Mesothelial cell of epicardium (in vitro differentiated cells): ENCODE data around the gene KCNT2. TPM values are rescaled to one million over a fixed set of nuclear protein-coding genes. Genes with fewer than 3 reads are reported as not detected.
A peak's percentile ranks its signal among the peaks of the same experiment; 100 is the strongest.

ENCODE experiments used
- DNase-seq, 2 experiments: peaks; one replicate each; pipeline ENCODE4 v3.0.0; 2021; ENCODE audit warnings: low spot score in 2 of 2; ENCODE audit not compliant: unreplicated experiment in 2 of 2
- H3K27ac Mint-ChIP-seq: 2 replicates; pipeline ENCODE4 v1.8.0; 2021; ENCODE audit warnings: mixed read lengths
- H3K27me3 Mint-ChIP-seq: 2 replicates; pipeline ENCODE4 v1.8.0; 2021; ENCODE audit warnings: low read depth, mixed read lengths
- H3K36me3 Mint-ChIP-seq: 2 replicates; pipeline ENCODE4 v1.8.0; 2021; ENCODE audit warnings: mixed read lengths
- H3K4me1 Mint-ChIP-seq: 2 replicates; pipeline ENCODE4 v1.8.0; 2021; ENCODE audit warnings: mixed read lengths
- H3K4me3 Mint-ChIP-seq: 2 replicates; pipeline ENCODE4 v1.8.0; 2021; ENCODE audit warnings: mild to moderate bottlenecking, moderate library complexity, mixed read lengths
- H3K9me3 Mint-ChIP-seq: 2 replicates; pipeline ENCODE4 v1.8.0; 2021; ENCODE audit warnings: mixed read lengths
- CTCF ChIP-seq: fragments of 200-600 bp; sonication (generic); IDR thresholded peaks from one replicate; pipeline ENCODE4 v1.5.0; 2021; ENCODE audit warnings: antibody characterized with exemption; ENCODE audit not compliant: unreplicated experiment
- total RNA-seq: library from RNA; stranded (reverse); gene quantifications from 3 replicates; pipeline ENCODE4 v1.2.1, GENCODE V29; 2021

KCNT2 gene
- total RNA-seq, 1 donor from 2014 or later = 25.6 TPM

DNA sequence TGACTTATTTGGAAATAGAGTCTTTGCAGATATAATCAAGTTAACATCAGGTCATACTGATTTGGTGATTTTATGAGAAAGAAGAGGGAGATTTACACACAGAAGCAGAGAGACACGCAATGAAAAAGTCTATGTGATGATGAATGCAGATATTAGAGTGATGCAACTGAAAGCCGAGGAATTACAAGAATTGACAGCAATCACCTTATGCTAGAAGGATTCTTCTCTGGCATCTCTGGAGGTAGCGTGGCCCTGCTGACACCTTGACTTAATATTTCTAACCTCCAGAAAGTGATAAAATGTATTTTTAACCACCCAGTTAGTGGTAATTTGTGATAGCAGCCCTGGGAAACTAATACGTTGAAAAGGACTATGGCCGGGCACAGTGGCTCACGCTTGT is 29.4 kb upstream of the KCNT2 start:
- Mint-ChIP-seq H3K4me1 (no peaks in the 10 kb centered on the region), H3K27ac (no peak overlapping the region), H3K9me3 (peaks cover 12% of the 10 kb centered on the region), H3K4me3 (no peak overlapping the region), H3K27me3 (no peaks in the 10 kb centered on the region), H3K36me3 (no peaks in the 10 kb centered on the region)
- no peak for DNase-seq
- TF ChIP-seq CTCF = no peak

- peaks cover 5% of the 10 kb centered on the region for H3K36me3 Mint-ChIP-seq
- no peaks in the 10 kb centered on the region for H3K27me3 Mint-ChIP-seq
- peaks cover 17% of the 10 kb centered on the region for H3K9me3 Mint-ChIP-seq
- DNase-seq = no peak
- H3K4me3 Mint-ChIP-seq = no peak overlapping the region
- no peak overlapping the region for H3K27ac Mint-ChIP-seq
- no peaks in the 10 kb centered on the region for H3K4me1 Mint-ChIP-seq
- TF ChIP-seq CTCF = no peak
Observed at GRCh38 chr1:196628838-196629237, 20.6 kb upstream of the KCNT2 start.

- Mint-ChIP-seq H3K36me3 (peaks cover 1% of the 10 kb centered on the region), H3K9me3 (peaks cover 3% of the 10 kb centered on the region), H3K4me3 (no peak overlapping the region), H3K27me3 (no peaks in the 10 kb centered on the region), H3K4me1 (no peaks in the 10 kb centered on the region), H3K27ac (no peak overlapping the region)
- DNase-seq = no peak
- no peak for TF ChIP-seq CTCF
Observed at GRCh38 chr1:196623079-196623478, 14.8 kb upstream of the KCNT2 start.

DNA sequence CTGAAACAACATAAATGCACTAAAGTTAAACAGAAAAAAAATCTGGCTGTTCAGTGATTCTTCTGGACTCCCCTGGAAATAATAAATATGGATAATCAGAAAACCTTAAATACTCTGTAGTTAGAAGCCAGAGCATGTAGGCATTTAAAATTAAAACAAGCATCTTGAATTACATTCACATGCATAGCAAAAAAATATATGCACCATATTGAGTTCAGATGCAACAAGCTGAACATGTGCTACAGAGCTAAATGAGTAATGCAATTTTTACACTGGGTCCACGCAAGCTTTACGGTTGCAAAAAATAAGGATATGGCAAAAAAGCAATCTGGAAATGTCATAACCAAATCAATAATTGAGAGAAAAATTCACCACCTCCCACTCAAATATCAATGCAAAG is 11.5 kb upstream of the KCNT2 start:
- H3K27me3 Mint-ChIP-seq = no peaks in the 10 kb centered on the region
- H3K36me3 Mint-ChIP-seq = no peaks in the 10 kb centered on the region
- DNase-seq = no peak
- H3K27ac Mint-ChIP-seq = no peak overlapping the region
- H3K4me3 Mint-ChIP-seq = no peak overlapping the region
- TF ChIP-seq CTCF = no peak
- H3K9me3 Mint-ChIP-seq = no peaks in the 10 kb centered on the region
- H3K4me1 Mint-ChIP-seq = no peaks in the 10 kb centered on the region

GRCh38 chr1:196611873-196612272 is 3.6 kb upstream of the KCNT2 start:
- TF ChIP-seq CTCF = no peak
- Mint-ChIP-seq H3K4me3 (no peak overlapping the region), H3K4me1 (peaks cover 16% of the 10 kb centered on the region), H3K36me3 (no peaks in the 10 kb centered on the region), H3K9me3 (no peaks in the 10 kb centered on the region), H3K27ac (no peak overlapping the region), H3K27me3 (no peaks in the 10 kb centered on the region)
- DNase-seq = no peak

DNA sequence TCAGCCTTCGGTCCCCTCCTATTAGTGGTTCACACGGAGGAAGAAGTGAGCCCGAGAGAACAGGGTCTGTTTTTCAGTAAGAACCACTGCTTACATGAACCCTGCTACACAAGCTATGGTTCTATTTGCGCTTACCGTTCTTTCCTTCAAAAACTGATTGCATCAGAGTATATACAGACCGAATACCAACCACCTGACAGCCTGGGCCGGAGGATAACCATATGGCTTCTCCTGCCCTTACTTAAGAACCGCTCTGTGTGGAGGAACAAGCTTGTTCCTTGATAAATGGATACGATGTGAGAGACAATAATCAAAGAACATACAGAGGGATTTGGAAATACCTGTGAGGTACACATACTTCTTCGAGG is 1.1 kb upstream of the KCNT2 start:
- H3K27ac Mint-ChIP-seq = peak overlapping the region; percentile 89
- H3K4me3 Mint-ChIP-seq = peak overlapping the region; percentile 83
- no peak for TF ChIP-seq CTCF
- peaks cover 26% of the 10 kb centered on the region for H3K4me1 Mint-ChIP-seq
- no peaks in the 10 kb centered on the region for H3K36me3 Mint-ChIP-seq
- H3K27me3 Mint-ChIP-seq = no peaks in the 10 kb centered on the region
- no peaks in the 10 kb centered on the region for H3K9me3 Mint-ChIP-seq
- DNase-seq = no peak
